IMR-90 (cell line): ENCODE measurements around the gene PCNX2. TPM values are rescaled to one million over a fixed set of nuclear protein-coding genes. Genes with fewer than 3 reads are reported as not detected.
A peak's percentile ranks its signal among the peaks of the same experiment; 100 is the strongest.

Experiments
- ATAC-seq: fragments of 200-7000 bp; cut with Tn5 transposase; 2 replicates; pipeline ENCODE4 v1.9.1; 2020; ENCODE audit warnings: low read depth, mild to moderate bottlenecking, moderate library complexity
- BruUV-seq: library from RNA; stranded (reverse); fragments of 400-500 nt; replicated peaks from 2 replicates; lab custom pipeline; 2021; lab: Mats Ljungman, UMichigan
- CTCF ChIA-PET: fragments of 300-600 bp; formaldehyde crosslinking; extraction: SDS; loops from one replicate; lab custom pipeline; 2021; ENCODE audit warnings: antibody characterized with exemption; lab: Yijun Ruan, JAX
- POLR2A ChIA-PET: fragments of 300-600 bp; sonication (Branson Sonifier 250); formaldehyde crosslinking; loops from one replicate; lab custom pipeline; 2022; ENCODE audit warnings: antibody characterized with exemption; ENCODE audit not compliant: unreplicated experiment; lab: Charles Lee
- DNase-seq: peaks from one replicate; pipeline ENCODE4 v3.0.0; 2013
- H2AFZ ChIP-seq: replicated peaks from 2 replicates; pipeline ENCODE3; 2013; ENCODE audit warnings: low read length, mild to moderate bottlenecking; ENCODE audit not compliant: poor library complexity
- H2AK5ac ChIP-seq: 2 replicates; pipeline ENCODE4 v1.6.1; 2013; ENCODE audit warnings: low read depth, low read length, inconsistent platforms
- H2AK9ac ChIP-seq: replicated peaks from 2 replicates; pipeline ENCODE3; 2013; ENCODE audit warnings: mild to moderate bottlenecking, low read depth, low read length, moderate library complexity; ENCODE audit not compliant: poor library complexity
- H2BK120ac ChIP-seq: 2 replicates; pipeline ENCODE4 v1.6.1; 2013; ENCODE audit warnings: low read depth, low read length, inconsistent platforms
- H2BK15ac ChIP-seq: 3 replicates; pipeline ENCODE4 v1.6.1; 2013; ENCODE audit warnings: low read depth, low read length, inconsistent platforms
- H2BK20ac ChIP-seq: 2 replicates; pipeline ENCODE4 v1.6.1; 2013; ENCODE audit warnings: low read depth, mild to moderate bottlenecking, inconsistent platforms, low read length, moderate library complexity
- H2BK5ac ChIP-seq: 2 replicates; pipeline ENCODE4 v1.6.1; 2013; ENCODE audit warnings: mild to moderate bottlenecking, low read depth, low read length, inconsistent platforms; ENCODE audit not compliant: poor library complexity, severe bottlenecking
- H3K14ac ChIP-seq: replicated peaks from 2 replicates; pipeline ENCODE4 v1.6.1; 2013; ENCODE audit warnings: low read depth, low read length, inconsistent platforms
- H3K18ac ChIP-seq: 2 replicates; pipeline ENCODE4 v1.6.1; 2013; ENCODE audit warnings: low read depth, low read length, control low read depth
- H3K23ac ChIP-seq: 2 replicates; pipeline ENCODE4 v1.6.1; 2013; ENCODE audit warnings: low read depth, low read length, inconsistent platforms
- H3K27ac ChIP-seq: 2 replicates; pipeline ENCODE4 v1.5.1; 2013; ENCODE audit warnings: mild to moderate bottlenecking, control low read depth, low read length; ENCODE audit not compliant: insufficient read depth
- H3K27me3 ChIP-seq: 2 replicates; pipeline ENCODE4 v1.6.1; 2013; ENCODE audit warnings: low read length; ENCODE audit not compliant: control insufficient read depth, insufficient read depth
- H3K36me3 ChIP-seq: 2 replicates; pipeline ENCODE4 v1.6.1; 2013; ENCODE audit warnings: low read length, mixed read lengths; ENCODE audit not compliant: control insufficient read depth, insufficient read depth
- H3K4ac ChIP-seq: 2 replicates; pipeline ENCODE4 v1.6.1; 2013; ENCODE audit warnings: low read depth, low read length, inconsistent platforms
- H3K4me1 ChIP-seq: 2 replicates; pipeline ENCODE4 v1.6.1; 2013; ENCODE audit warnings: low read length, mixed read lengths; ENCODE audit not compliant: control insufficient read depth, insufficient read depth
- H3K4me2 ChIP-seq: 2 replicates; pipeline ENCODE4 v1.6.1; 2013; ENCODE audit warnings: low read depth, mild to moderate bottlenecking, control low read depth, low read length, moderate library complexity
- H3K4me3 ChIP-seq: 2 replicates; pipeline ENCODE4 v1.5.1; 2013; ENCODE audit warnings: low read depth, mild to moderate bottlenecking, control low read depth, low read length, moderate library complexity; ENCODE audit not compliant: insufficient read depth
- H3K56ac ChIP-seq: 2 replicates; pipeline ENCODE4 v1.6.1; 2013; ENCODE audit warnings: low read length, inconsistent platforms; ENCODE audit not compliant: insufficient read depth; ENCODE audit errors: extremely low read depth
- H3K79me1 ChIP-seq, 2 experiments: 2 replicates each; pipeline ENCODE4 v1.6.1; 2013; ENCODE audit warnings: low read length in 2 of 2, inconsistent platforms in 1 of 2, low read depth in 1 of 2
- H3K9ac ChIP-seq: 2 replicates; pipeline ENCODE4 v1.6.1; 2013; ENCODE audit warnings: low read depth, low read length, control low read depth
- H3K9me1 ChIP-seq: 2 replicates; pipeline ENCODE4 v1.6.1; 2013; ENCODE audit warnings: low read length, inconsistent platforms; ENCODE audit not compliant: insufficient read depth
- H3K9me3 ChIP-seq: 2 replicates; pipeline ENCODE4 v1.6.1; 2013; ENCODE audit warnings: low read length; ENCODE audit not compliant: control insufficient read depth, insufficient read depth
- H4K20me1 ChIP-seq: 2 replicates; pipeline ENCODE4 v1.6.1; 2013; ENCODE audit warnings: low read length, inconsistent platforms; ENCODE audit not compliant: insufficient read depth
- H4K5ac ChIP-seq: 2 replicates; pipeline ENCODE4 v1.6.1; 2013; ENCODE audit warnings: mild to moderate bottlenecking, low read depth, low read length, control low read depth
- H4K8ac ChIP-seq, 2 experiments: 2 replicates each; pipeline ENCODE4 v1.6.1; 2013; ENCODE audit warnings: low read depth in 2 of 2, low read length in 2 of 2, control low read depth in 1 of 2, inconsistent platforms in 1 of 2
- H4K91ac ChIP-seq: 2 replicates; pipeline ENCODE4 v1.6.1; 2013; ENCODE audit warnings: low read depth, low read length, inconsistent platforms; ENCODE audit not compliant: insufficient read depth
- CHD1 ChIP-seq: IDR thresholded peaks from 2 replicates; pipeline ENCODE4 v1.6.1; 2012; ENCODE audit warnings: low read depth, low read length, improper control_type of control experiment
- MAFK ChIP-seq: IDR thresholded peaks from 2 replicates; pipeline ENCODE4 v1.6.1; 2012; ENCODE audit warnings: low read depth, low read length, improper control_type of control experiment
- MAZ ChIP-seq: IDR thresholded peaks from 2 replicates; pipeline ENCODE4 v1.6.1; 2012; ENCODE audit warnings: low read depth, mild to moderate bottlenecking, low read length, improper control_type of control experiment, moderate library complexity, borderline replicate concordance
- RFX5 ChIP-seq: IDR thresholded peaks from 2 replicates; pipeline ENCODE4 v1.8.0; 2012; ENCODE audit warnings: low read depth, mild to moderate bottlenecking, low read length, moderate library complexity
- SMC3 ChIP-seq: fragments of 150-350 bp; IDR thresholded peaks from 2 replicates; pipeline ENCODE4 v1.6.1; 2016; ENCODE audit warnings: low read depth, mild to moderate bottlenecking, antibody characterized with exemption, low read length, moderate library complexity
- WGBS, 2 experiments: methylation state at CpG; one replicate each; pipeline versions ENCODE4 v1.1.5 to v1.1.7; 2013; ENCODE audit warnings: missing lambda C conversion rate in 2 of 2; ENCODE audit not compliant: insufficient read length in 1 of 2; ENCODE audit errors: extremely low coverage in 2 of 2; 5-methylcytosine and 5-hydroxymethylcytosine counted together
- dilution Hi-C: fragments of 300-500 bp; cut with HindIII; formaldehyde crosslinking; loops from one replicate; pipeline ENCODE4 v1.14.3; 2018; ENCODE audit warnings: low sequenced_read_pairs; ENCODE audit not compliant: unreplicated experiment
- in situ Hi-C: fragments of 300-500 bp; cut with MboI; formaldehyde crosslinking; loops from 3 replicates; pipeline ENCODE4 v1.14.3; 2019; ENCODE audit warnings: low sequenced_read_pairs, inconsistent platforms, mixed read lengths
- intact Hi-C: fragments of 100-400 bp; cut with micrococcal nuclease; formaldehyde crosslinking; loops from 2 replicates; pipeline ENCODE4 v1.10.0; 2022
- polyA plus RNA-seq, 3 experiments: library from polyadenylated mRNA; depleted of rRNA; stranded (reverse); fragments of >200 nt; gene quantifications; 2 replicates each; pipeline ENCODE4 v1.2.3, GENCODE V29; 2012; ENCODE audit warnings: low replicate concordance in 1 of 3
- total RNA-seq: library from RNA; depleted of rRNA; stranded (reverse); fragments of >200 nt; gene quantifications from 2 replicates; pipeline ENCODE4 v1.2.3, GENCODE V29; 2012
- TF ChIP-seq, protein P1 (sequence below): conservative IDR thresholded peaks from 2 replicates; pipeline ENCODE4 v1.5.1; 2012; ENCODE audit warnings: mild to moderate bottlenecking, low read depth, low read length, improper control_type of control experiment

The PCNX2 gene
- total and polyA plus RNA-seq, 2 of the 4 experiments (the other 2 are of a cell fraction), result 15.9 to 22.6 TPM

DNA sequence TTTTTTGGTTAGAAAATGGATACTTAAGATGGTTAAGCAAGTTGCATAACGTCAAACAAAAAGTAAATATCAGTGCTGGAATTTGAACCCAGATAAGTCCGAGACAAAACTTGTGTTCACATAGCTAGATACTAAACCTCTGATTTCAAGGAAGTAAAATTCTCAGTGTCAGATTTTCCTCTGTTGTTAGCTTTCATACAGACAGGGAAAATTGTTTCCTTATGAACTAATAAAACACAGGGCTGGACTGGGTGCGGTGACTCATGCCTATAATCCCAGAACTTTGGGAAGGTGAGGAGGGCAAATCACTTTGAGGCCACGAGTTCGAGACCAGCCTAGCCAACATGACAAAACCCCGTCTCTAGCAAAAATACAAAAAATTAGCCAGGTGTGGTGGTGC, 51.3 kb downstream of the PCNX2 start:
- in situ Hi-C loops (no loop called here), dilution Hi-C loops (no loop called here), intact Hi-C loops (loop anchor here (5.0 to 10.0 kb wide), 3 partner anchors 132 to 1377 kb away; partner anchors contain the start of gene NTPCR)
- Histone ChIP-seq H3K4me3 (no peak overlapping the region), H3K56ac (no peak overlapping the region), H3K79me1 (no peaks in the 10 kb centered on the region; a peak in 1 of 4 replicates), H4K8ac (no peak overlapping the region), H3K4me1 (peaks cover 4% of the 10 kb centered on the region; the same call in 1 of the 2 replicates), H4K20me1 (no peaks in the 10 kb centered on the region), H4K5ac (no peak overlapping the region; the same call in 1 of the 2 replicates), H4K91ac (no peak overlapping the region), H3K23ac (no peak overlapping the region), H3K18ac (no peak overlapping the region), H2AFZ (no peak overlapping the region), H3K14ac (no peak overlapping the region), H3K9me1 (no peaks in the 10 kb centered on the region; the same call in 1 of the 2 replicates), H3K36me3 (peaks cover 5% of the 10 kb centered on the region), H3K27me3 (no peaks in the 10 kb centered on the region), H2BK120ac (no peak overlapping the region), H2BK5ac (no peak overlapping the region), H3K27ac (peak overlapping the region; percentile 53; the same call in 1 of the 2 replicates), H3K4me2 (no peak overlapping the region), H2AK9ac (no peak overlapping the region), H2BK20ac (no peak overlapping the region), H2AK5ac (no peak overlapping the region), H2BK15ac (no peak overlapping the region), H3K9me3 (no peaks in the 10 kb centered on the region), H3K4ac (no peak overlapping the region), H3K9ac (no peak overlapping the region)
- TF ChIP-seq RFX5, result no peak
- TF ChIP-seq, protein P1, sequence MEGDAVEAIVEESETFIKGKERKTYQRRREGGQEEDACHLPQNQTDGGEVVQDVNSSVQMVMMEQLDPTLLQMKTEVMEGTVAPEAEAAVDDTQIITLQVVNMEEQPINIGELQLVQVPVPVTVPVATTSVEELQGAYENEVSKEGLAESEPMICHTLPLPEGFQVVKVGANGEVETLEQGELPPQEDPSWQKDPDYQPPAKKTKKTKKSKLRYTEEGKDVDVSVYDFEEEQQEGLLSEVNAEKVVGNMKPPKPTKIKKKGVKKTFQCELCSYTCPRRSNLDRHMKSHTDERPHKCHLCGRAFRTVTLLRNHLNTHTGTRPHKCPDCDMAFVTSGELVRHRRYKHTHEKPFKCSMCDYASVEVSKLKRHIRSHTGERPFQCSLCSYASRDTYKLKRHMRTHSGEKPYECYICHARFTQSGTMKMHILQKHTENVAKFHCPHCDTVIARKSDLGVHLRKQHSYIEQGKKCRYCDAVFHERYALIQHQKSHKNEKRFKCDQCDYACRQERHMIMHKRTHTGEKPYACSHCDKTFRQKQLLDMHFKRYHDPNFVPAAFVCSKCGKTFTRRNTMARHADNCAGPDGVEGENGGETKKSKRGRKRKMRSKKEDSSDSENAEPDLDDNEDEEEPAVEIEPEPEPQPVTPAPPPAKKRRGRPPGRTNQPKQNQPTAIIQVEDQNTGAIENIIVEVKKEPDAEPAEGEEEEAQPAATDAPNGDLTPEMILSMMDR, result no peak
- no peak for TF ChIP-seq MAFK
- TF ChIP-seq MAZ, result no peak
- TF ChIP-seq SMC3, result no peak
- no peak for TF ChIP-seq CHD1
- ATAC-seq (peak; percentile 67), DNase-seq (peak; percentile 61)
- ChIA-PET POLR2A (no interaction called here), CTCF (interaction anchor here (0.7 kb wide), 1 partner anchor 152 kb away, joined by 3 read pairs; no protein-coding TSS in a partner anchor)
- BruUV-seq, result no TSS peak
- WGBS, 2 experiments, result no CpG with 5 or more reads among the region's 6 CpGs
